ENCODE data around the gene SSH2. TPM values are rescaled to one million over a fixed set of nuclear protein-coding genes. Genes with fewer than 3 reads are reported as not detected.

The SSH2 gene
- total RNA-seq, 1 experiment from 2014 or later = 8.3 TPM

DNA sequence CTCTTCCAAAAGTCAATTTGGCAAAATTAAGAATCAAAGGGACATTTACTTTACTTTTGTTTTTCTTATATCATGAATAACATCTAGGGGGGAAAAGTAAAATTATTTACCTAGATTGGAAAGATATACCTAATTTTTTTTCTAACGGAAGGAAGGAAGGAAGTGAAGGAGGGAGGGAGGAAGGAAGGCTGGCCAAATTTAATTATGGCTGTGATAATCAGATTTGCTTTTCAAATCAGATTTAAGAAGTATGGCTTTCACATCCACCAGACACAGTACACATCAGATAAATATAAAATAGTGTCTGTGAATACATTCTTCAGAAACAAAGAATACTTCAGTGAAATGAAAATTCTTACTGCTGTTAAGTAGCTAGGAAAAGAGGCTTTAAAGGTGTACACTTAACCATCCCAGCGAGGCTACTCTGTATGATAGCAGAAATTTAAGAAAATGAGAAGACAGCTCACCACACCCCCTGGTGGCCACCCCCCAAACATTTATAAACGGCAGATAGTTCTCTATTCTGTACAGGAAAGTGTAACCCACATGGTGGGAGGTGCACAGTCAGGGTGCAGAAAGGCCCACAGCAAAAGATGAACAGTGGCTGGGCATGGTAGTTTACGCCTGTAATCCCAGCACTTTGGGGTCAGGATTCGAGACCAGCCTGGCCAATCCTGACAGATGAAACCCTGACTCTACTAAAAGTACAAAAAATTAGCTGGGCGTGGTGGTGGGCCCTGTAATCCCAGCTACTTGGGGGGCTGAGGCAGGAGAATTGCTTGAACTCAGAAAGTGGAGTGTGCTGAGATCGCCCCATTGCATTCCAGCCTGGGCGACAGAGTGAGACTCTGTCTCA is 150.8 kb downstream of the SSH2 start:
- DNase-seq (ENCODE audit: low spot score) = peak; percentile 73

DNA sequence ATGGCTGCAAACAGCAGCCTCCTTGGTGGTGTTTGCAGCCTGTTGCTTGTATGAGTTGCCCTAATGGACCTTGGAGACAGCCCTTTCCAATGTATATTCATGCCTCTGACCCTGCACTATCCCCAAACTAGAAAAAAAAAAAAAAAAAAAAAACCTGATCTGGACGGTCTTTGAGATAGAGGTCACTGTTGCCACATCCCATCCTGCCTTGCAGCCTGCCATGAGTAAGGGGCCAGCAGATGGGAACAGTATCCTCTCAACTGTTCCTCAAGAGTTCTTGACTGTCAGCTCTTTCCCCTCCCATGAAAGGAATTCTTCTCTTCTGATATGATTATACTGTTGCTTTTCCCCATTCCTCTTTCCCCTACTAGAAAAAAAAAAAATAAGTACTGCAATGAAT is 152.4 kb downstream of the SSH2 start:
- DNase-seq (ENCODE audit: low spot score) = no peak

DNA sequence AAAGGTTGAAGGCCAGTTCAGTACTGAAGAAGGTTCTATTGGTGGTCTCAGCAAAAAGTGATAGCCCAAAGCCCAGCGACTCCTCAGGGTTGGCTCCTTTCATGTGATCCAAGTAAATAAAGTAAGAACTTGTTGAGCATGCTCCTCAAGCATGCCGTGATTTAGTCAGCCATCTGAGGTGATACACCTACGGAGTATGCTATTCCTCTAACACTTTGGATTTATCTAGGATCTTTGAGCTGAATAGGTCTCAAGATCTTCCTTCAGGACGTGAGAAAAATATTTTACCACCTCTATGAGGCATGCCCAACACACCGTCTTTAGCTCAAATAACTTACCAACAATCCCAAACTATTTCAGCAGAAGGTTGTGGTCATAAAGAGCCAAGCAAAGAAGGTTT is 154.0 kb downstream of the SSH2 start:
- no peak for DNase-seq (ENCODE audit: low spot score)

DNA sequence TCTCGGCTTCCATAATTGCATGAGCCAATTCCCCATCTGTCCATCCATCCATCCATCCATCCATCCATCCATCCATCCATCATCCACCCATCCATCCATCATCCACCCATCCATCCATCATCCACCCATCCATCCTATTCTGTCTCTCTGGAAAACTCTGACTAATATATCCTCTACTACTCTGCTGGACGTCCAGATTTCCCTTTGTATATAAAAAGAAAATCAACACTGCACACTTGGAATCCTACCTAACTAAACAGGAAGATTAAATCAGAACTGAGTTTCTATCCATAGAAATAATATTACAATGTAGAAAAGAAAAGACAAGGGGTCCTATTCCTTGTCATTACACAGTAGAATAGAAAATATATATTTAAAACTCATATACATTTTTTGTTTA is 157.0 kb downstream of the SSH2 start:
- no peak for DNase-seq (ENCODE audit: low spot score)

DNA sequence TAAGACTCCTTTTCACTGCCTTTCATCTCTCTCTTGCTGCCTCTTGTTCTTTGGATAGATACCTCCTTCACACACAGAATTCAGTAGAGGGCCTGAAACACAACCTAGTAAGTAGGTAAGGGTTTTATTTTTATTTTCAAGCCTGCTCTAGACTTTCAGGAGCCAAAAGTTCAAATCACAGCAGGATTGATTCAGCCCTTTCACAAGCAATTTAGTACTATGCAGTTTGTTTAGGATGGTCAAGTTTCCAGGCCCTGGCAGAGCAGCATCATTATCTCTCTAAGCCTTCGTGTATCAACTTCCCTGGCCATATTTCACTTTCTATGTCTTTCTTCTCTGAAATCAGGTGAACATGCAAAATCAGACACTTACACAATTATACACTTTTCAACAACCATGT is 158.5 kb downstream of the SSH2 start:
- DNase-seq (ENCODE audit: low spot score) = no peak

DNA sequence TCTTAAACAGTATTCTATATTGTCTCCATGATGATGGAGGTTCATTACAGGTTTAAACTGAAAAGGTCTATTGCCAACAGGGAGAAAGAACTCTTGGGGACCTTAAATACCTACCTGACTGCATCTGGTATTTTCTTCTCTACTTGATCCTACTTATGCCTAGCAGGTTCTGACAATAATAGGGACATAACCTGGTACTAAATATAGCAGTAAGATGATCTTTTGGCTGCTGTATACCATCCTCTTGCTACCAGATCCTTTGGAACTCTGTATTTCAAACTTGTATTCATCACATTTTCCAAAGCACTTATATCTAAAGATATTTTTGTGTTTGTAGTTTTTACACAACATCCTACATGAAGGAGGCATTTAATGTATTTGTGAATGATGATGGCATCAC is 160.8 kb downstream of the SSH2 start:
- no peak for DNase-seq (ENCODE audit: low spot score)

DNA sequence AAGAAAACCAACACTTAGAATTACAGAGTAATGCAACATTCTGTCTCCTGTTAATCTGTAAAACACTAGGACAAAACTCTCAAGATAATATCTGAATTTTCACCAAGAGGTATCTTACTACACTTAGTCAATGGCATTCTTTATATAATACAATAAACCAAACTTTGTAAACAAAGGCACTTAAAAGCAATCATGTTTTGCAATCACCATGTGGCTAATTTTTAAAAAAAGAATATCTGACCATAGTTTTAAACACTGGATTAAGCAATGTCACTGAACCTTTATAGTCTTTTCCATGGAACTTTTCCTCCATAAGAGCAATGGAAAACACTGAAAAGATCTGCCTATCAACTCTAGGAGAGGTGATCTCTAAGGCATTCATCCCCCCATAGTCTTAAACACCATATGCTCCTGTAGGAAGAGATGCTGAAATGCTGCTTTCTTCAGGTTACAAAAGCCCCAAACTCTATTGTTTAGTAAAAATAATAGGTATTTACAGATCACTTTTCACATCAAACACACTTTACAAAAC is 163.2 kb downstream of the SSH2 start:
- no peak for DNase-seq (ENCODE audit: low spot score)

DNA sequence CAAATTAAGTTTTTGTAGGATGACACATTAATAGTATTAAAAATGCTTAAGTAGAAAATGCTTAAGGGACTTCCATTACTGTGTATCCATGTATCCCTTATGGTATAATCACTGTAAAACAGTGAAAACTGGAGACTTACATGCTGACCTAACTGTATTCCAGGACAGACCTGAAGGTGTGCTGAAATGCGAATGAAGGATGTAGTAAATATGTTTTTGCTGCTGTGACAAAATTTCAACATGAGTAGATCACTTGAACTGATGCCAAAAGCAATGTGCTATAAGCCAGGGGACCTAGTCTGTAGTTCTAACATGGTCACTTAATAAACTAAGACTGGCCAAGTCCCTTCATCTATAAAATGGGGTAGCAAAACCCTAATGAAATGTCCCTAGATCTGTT is 165.3 kb downstream of the SSH2 start:
- DNase-seq (ENCODE audit: low spot score) = no peak

DNA sequence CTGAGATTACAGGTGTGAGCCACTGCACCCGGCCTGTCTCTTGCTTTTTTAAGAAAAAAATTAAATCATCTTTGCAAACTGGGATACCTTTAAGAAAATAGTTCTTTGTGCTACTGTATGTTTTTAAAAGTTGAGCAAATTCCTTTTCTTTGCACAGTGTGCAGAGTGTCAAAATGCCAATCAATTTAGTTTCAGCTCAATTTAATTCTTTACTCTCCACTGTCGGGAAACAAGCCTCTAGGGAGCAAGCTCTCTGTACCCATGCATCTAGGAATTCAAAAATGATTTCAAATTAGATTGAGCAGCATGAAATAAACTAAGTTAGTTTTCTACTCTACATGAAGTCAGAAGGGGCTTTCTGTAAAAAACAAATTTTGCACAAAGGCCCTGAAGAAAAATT is 165.8 kb downstream of the SSH2 start:
- no peak for DNase-seq (ENCODE audit: low spot score)

DNA sequence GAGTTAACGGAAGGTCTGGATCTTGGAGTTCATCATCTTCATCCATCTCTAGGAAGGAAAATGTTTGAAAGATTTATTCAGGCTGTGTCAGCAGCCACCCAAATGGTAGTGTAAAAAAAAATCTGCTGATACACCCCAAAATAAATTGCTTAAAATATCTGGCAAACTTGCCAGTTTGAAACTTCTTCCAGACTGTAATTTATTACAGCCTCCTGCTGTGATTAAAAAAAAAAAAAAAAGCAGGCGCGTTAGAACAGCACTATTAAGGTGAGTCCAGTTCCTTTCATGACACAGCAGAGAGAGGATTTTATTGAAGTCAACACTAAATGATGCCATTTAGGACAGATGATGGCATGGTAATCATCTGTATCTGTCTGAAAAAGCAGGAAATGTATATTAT is 166.8 kb downstream of the SSH2 start:
- no peak for DNase-seq (ENCODE audit: low spot score)

DNA sequence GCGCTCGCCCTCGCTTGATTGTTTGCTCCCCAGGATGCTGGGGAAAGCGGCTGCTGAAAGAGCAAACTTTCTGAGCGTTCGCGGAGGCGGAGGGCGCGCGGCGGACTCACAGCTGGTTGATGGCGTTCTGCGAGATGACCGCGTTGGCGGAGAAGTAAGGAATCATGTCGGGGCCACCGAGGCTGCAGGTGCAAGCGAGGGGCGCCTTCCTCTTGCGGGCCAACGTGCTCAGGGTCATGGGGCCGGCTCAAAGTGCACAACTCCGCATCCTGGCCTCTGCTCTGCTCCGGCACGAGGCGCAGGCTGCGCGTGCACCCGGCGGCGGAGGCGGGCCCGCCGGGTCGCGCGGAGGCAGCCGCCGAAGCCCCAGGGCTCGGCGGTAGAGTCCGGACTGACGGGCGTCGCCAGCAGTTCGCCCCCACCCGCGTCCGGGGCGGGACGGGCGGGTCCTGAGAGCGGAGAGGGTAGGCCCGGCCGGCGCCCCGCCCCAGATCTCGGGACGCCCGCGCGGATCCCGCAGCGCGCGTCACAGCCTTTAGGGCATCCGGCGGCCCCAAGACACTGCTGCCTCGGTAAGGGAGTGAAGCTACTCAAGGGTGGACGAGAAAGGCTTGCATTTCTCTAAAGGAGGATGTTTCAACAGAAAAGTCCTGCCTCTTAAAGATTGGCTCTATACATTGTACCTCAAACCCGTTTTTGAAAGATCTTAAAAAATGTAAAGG is 168.8 kb downstream of the SSH2 start:
- peak; percentile 82 for DNase-seq (ENCODE audit: low spot score)

DNA sequence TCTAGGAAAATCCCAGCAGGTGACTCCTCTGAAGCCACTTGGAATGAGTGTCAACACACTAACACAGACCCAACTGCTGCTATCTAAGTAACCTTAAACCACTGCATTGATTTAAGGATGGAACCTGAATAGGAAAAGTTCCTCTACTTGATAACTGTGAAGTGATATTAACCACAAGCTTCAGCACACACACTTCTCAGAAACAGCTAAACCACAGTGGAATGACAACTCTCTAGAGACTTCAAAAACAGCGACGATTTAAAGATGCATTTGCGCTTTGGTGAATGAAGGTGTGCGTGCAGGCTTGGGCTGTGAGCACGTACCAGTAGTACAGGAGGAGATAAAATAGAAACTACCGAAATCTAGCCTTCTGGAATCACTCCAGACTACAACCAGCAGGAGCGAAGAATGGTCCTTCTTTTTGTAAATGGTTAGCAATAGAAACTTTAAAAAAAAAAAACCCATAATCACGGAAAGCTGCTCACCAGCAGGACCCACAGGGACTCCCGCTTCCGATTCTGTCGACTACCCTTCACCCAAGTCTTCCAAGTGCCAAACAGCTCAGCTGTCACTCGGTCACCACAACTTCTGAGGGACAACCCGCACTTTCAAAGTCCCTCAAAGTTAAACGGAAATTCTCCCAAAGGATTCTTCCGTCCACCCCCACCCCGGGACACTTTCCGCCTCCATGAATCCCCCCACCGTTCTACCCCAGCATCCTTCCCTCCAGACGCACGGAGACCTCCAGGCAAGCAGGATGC is 169.6 kb downstream of the SSH2 start:
- no peak for DNase-seq (ENCODE audit: low spot score)

DNA sequence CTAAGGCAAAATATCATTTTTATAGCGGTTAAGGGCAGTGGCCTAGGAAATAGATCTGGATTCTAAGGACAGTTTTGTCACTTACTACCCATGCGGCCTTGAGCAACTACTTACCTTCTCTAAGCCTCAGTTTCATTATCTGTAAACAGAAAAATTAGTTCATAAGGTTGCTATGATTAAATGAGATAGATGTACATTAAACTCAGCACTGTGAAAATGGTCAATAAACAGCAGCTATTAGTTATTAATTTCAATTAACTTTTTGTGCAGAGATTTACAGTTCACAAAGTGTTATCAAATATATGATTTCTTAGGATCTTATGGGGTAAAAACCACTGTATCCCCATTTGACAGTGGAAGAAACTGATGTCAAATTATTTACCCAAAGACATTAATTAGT is 171.8 kb downstream of the SSH2 start:
- DNase-seq (ENCODE audit: low spot score) = no peak

DNA sequence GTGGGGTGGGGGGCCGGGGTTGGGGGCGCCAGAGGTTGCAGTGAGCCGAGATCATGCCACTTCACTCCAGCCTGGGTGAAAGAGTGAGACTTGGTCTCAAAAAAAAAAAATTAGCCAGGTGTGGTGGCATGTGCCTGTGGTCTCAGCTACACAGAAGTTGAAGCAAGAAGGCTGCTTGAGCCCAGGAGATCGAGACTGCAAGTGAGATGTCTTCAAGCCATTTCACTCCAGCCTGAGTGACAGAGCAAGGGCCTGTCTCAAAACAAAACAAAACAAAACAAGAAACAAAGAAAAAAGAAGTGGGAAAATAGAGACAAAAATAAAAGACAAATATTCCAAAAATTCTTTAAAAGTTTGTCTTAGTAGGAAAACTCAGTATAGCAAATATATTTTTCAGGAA is 172.2 kb downstream of the SSH2 start:
- DNase-seq (ENCODE audit: low spot score) = no peak

DNA sequence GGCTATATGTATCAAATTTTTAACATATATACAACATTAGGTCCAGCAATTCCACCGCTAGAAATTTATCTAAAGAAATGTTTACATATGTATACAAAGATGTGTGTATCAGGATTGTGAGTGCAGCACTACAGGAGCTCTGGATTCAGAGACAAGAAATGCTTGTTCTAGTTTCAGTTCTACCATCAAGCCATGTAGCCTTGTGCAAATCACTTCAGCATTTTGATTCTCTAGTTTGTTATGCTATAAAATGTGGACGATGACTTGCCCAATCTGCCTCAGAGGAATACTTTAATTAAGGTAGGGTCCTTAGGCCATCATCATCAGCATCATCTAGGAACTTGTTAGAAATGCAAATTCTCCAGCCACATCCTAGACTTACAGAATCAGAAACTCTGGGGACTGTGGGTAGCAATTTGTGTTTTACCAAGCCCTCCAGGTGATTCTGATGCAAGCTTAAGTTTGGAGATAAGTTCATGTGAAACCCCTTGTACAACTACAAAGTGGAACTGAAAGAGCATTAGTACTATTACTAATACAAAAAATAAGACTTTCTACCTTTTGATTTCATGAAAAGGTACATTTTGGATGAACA is 176.1 kb downstream of the SSH2 start:
- no peak for DNase-seq (ENCODE audit: low spot score)

DNA sequence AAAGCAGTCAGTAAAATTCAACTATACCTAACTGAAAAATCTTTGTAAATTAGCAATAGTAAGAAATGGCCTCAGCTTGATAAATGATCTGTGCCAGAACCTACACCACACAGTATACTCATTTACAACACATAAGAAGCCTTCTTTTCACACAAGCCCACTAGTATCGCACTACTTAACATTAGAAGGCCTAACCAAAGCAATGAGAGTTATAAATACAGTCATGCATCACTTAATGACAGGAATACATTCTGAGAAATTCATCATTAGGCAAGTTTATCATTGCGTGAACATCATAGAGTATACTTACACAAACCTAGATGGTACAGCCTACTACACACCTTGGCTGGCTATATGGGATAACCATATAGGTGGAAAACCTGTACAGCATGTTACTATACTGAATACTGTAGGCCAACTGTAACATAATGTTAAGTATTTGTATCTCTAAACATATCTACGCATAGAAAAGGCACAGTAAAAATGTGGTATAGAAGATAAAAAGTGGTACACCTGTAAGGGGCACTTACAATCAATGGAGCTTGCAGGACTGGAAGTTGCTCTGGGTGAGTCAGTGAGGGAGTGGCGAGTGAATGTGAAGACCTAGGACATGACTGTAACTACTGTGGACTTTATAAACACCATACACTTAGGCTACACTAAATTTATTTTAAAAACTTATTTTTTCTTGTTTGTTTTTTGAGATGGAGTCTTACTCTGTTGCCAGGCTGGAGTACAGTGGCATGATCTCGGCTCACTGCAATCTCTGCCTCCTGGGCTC is 180.8 kb downstream of the SSH2 start:
- no peak for DNase-seq (ENCODE audit: low spot score)

DNA sequence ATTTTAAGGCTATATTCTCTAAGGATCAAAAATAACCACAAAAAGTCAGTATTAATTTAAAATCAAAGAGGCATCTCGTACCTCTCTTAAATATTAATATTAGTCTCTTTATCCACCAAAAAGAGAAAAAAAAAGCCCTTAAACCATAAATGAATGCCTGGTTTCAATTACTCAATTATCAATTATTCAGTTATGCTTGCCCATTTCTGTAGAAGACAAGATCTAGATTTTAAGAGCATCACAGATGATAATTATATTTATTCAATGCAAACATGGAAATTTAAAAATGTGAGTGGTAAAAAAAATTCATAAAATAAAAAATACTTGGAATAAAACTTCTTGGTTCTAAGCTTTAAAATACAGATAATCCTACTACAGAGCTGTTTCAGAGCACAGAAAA is 181.6 kb downstream of the SSH2 start:
- no peak for DNase-seq (ENCODE audit: low spot score)

DNA sequence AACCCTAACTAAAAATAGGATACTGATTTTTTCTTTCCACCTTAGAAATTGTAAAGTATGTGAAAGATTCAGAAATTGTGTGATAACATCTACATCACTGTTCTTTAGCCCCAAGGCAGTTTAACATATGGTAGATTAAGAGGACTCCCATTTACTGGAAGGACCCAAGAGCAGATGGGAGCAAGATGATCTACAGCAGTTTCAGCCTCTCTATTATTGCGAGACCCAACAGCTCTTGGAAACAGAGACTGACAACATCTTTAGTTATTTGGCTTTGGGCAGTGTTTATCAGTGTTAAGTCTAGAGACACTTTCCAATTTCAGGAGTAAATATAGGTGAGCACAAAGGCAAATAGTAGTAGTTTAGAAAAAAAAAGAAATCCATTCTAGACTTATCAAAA is 182.4 kb downstream of the SSH2 start:
- DNase-seq (ENCODE audit: low spot score) = no peak

DNA sequence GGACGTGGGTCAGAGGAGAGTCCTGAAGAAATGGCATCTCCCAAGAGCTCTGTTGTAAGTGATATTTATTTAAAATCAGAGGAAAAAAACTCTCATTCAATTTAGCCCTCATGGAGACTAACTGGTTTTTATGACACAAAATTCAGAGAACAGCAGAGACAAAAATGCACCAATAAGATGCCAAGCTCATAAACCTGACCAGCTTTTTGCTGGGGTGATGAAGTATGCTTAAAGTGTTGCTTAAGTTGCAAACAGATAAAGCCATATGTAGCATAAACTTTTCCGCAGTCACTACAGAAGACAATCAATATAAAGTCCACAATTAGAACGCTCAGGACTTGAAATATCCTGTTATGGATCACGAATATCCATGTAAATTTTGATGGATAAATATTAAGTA is 183.4 kb downstream of the SSH2 start:
- DNase-seq (ENCODE audit: low spot score) = no peak

DNA sequence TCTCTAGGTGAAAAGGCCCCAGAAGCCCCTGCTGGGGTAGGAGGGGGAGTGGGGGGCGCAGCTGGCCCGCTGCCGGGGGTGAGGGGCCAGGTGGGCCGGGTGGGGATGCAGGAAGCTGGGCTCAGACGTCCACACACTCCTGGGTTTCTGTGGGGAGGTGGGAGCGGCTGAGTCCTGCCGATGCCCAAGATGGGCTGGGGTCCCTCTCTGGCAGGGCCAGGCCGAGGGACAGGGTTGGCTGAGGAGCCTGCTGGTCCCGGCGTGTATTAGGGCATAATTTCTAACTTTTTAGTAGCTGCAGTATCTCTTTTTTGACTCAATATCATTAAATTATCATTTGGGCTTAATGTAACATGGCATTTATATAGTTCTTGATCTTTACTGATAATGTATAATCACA is 185.9 kb downstream of the SSH2 start:
- no peak for DNase-seq (ENCODE audit: low spot score)

DNA sequence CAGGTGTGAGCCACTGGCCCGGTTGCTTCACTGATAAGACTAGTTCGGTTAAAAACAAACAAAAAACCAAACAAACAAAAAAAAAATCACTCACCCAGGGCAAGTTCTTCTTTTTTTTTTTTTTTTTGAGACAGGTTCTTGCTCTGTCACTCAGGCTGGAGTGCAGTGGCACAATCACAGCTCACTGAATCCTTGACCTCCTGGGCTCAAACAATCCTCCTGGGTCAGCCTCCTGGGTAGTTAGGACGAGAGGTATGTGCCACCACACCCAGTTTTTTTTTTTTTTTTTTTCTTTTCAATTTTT is 187.9 kb downstream of the SSH2 start:
- no peak for DNase-seq (ENCODE audit: low spot score)
